IPS-NIHi11 (cell line): ENCODE data around the gene SLC49A3.
"Not testable (repeated sequence)": the region's sequence is repeated elsewhere in the genome, so short reads cannot be mapped to it uniquely, and the experiment has no call there.

Experiments used
- DNase-seq: peaks from one replicate; pipeline ENCODE4 v3.0.0; 2012; ENCODE audit warnings: mixed read lengths, low spot score

Gene SLC49A3

DNA sequence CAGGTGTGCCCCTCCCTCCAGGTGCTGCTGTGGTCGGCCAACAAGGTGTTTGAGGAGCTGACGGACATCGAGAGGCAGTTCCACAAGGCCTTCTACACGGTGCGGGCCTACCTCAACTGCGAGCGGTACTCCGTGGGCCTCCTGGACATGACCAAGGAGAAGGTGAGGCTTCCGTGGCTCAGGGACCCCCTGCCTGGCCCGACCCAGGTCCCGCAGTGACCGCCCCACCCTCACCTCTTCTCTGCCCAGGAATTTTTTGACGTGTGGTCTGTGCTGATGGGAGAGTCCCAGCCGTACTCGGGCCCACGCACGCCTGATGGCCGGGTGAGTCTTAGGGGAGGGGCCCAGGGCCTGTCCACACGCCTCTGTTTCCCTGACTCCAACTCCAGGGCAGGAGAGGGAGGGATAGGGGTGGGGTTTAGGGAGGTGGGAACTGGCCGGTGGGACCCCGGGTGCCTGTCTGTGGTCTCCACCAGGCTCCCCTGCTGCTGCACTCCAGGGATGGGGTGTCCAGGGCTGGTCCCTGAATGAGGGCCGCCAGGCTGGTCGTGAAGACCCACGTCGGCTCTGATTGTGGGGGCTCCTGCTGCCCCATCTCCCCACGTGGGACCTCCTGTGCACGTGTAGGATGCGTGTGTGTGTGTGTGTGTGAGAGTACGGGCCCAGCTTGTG, 35.0 kb downstream of the SLC49A3 start:
- no peak for DNase-seq

DNA sequence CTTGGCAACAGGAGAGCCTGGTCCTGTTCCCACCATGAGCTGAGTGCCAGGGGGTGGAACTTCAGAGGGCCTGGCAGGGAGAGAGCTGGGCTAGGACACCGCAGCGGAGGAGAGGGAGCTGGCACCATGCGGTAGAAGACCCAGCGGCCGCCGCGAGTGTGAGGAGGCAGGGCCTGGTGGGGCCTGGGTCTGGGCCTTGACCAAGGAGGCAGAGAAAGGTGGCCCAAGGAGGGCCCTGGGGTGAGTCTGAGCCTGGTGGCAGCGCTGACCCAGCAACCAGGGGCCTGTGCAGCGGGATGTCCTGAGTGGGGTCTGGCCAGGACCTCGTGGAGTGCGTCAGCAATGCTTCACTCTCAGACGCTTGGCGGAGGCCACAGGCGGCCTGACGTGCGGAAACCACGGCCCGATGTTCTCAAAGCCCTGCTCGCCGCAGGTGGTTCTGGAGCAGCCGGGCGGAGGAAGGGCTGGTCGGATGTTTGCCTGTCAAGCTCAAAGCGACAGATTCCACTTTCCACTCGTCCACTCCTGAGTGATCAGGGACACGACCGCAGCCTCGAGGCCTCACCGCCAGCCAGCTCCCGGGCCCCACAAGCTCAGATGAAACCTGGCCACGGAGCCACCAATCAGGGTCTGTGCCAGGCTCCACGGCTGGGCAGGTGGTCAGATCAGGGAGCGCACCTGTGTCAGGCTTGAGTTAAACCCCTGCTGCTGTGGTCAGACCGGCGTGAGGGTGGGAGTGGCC, 35.7 kb downstream of the SLC49A3 start:
- no peak for DNase-seq

- DNase-seq: no peak
These were observed 36.9 kb downstream of the SLC49A3 start for GRCh38 chr4:651884-652642.

DNA sequence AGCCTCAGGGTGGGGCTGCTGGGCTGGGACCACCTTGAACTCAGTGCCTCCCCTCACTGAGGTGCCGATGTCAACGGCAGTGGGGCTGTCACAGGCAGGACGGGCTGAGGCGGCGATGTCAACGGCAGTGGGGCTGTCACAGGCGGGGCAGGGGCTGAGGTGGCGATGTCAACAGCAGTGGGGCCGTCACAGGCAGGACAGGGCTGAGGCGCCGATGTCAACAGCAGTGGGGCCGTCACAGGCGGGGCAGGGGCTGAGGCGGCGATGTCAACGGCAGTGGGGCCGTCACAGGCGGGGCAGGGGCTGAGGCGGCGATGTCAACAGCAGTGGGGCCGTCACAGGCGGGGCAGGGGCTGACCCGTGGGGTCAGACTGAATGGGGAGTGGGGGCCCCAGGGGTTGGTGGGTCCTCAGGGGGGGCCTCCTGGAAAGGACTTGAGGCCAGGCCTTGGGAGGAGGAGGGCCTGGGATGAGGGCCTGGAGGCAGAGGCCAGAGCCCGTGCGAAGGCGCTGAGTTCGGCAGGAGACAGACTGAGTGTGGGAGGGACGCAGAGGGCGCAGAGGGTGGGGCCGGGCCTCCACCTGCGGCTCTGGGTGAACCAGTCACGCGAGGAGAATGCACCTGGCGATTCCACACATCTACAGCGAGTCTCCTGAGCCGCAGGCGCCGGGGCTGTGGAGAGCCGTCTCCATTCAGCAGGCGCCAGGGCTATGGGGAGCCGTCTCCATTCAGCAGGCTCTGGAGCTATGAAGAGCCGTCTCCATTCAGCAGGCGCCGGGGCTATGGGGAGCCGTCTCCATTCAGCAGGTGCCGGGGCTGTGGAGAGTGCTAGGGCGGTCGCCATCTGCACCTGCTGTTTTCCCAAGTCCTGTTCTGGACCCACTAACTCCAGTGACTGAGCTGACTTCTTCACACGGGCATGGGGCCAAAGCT, 37.7 kb downstream of the SLC49A3 start:
- DNase-seq: peak; percentile 71

DNA sequence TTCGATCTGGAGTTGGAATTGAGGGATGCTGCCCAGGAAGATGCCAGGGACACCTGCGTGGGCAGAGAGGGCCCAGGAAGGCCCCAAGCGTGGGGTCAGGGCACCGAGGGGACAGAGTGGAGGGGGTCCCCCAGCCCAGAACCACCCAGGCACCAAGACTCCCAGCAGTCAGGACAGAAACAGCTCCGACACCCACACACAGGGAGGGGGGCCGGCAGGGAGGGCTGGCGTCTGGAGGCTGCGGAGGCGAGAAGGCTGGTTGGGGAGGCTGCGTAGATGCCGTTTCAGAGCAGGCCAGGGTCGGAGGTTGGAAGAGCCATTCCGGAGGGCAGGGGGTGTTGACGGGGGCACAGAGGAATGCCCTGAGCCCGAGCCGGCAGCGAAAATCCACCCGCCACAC, 38.5 kb downstream of the SLC49A3 start:
- no peak for DNase-seq

- no peak for DNase-seq
These were observed 39.1 kb downstream of the SLC49A3 start for GRCh38 chr4:649751-650310.

GRCh38 chr4:649293-649625, 39.7 kb downstream of the SLC49A3 start:
- DNase-seq: no peak

DNA sequence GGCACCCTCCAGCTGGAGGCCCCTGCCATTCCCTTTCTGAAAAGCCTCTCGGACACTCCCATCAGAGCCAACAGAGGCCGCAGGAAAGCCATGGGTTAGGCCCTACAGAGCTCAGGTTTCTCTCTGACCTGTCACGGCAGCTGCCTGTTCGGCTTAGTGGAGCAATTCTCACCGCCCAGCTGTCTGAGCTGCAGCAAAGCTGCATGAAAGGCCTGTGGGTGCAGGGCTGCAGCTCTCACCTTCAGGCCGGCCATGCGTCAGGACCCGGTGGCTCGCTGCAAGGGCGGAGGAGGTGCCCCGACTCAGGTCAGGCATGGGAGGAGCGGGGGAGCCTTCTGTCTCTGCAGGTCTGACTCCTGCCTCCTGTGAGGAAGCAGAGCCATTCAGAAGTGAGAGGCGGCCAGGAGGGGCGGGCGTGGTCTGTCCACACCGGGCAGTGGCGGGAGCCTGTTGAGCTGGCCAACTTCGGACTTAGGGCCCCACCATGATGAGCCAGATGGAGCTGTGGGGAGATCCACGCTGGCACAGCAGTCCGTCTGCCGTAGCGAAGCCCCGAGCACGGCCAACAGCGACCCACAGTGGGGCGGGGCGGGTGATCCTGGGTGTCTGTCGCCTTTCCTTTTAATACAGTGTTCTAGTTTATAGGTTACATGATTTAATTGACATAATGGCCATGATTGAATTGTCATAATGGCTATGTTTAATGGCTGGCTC, 40.2 kb downstream of the SLC49A3 start:
- peak; percentile 61 for DNase-seq

DNA sequence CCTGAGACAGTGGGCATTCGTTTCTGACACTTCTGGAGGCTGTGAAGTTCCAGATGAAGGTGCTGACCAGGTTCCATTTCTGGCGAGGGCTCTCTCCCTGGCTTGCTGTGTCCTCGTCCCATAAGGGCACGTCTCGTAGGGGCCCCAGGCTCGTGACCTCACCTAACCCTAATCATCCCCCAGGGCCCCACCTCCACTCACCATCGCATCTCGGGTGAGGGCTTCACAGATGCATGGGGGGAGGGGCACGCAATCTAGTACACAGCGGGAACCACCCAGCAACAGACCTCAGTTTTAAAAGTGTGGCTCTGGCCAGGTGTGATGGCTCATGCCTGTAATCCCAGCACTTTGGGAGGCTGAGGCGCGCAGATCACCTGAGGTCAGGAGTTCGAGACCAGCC, 41.5 kb downstream of the SLC49A3 start:
- DNase-seq: no peak

DNA sequence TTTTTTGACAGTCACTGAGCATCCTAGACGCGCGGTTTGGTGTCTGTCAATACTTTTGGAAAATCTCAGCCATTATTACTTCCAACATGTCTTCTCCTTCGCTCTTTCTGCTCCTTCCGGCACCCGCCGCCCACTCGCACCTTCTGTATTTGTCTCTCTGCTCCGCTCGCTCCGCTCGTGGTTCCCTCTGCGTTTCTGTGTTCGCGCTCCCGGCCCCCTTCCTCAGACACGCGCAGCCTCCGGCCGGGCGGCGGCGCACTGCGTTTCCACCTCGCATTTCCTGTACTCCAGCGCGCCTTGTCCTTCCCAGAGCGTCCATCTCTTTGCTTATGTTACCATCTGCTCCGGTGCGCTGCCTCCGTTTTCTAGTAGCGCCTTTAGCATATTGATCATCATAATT, 42.5 kb downstream of the SLC49A3 start:
- no peak for DNase-seq

- DNase-seq: not testable (repeated sequence)
These were observed 46.6 kb downstream of the SLC49A3 start for GRCh38 chr4:642366-642765.

- peak; percentile 14 for DNase-seq
These were observed 51.2 kb downstream of the SLC49A3 start for GRCh38 chr4:637536-638280.

DNA sequence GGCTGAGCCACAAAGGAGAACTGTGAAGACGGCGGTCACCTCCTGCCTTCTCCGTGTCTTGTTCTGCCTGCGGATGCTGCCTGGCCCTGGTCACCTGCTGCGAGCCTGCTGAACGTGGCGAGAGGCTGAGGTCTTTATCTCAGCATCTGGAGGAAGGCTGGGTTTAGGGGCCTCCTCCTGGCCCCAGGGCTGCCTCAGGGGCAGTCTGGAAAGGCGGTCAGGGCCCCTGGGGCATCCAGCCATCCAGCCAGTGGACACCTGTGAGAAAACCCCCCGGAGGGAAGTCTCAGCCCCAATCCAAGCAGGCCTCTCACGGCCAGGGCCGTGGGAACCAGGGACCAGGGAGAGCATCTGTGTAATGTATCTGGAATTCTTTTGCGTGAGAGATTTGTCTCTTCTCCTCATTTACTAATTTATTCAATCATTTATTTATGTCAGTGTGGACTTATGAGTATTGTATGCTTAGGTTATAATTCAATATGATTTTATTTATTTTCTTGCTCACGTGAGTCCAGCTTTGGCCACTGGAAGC, 52.3 kb downstream of the SLC49A3 start:
- DNase-seq: peak; percentile 17

GRCh38 chr4:635851-636627, 52.9 kb downstream of the SLC49A3 start:
- peak; percentile 14 for DNase-seq

- not testable (repeated sequence) for DNase-seq
These were observed 53.7 kb downstream of the SLC49A3 start for GRCh38 chr4:635066-635835.

DNA sequence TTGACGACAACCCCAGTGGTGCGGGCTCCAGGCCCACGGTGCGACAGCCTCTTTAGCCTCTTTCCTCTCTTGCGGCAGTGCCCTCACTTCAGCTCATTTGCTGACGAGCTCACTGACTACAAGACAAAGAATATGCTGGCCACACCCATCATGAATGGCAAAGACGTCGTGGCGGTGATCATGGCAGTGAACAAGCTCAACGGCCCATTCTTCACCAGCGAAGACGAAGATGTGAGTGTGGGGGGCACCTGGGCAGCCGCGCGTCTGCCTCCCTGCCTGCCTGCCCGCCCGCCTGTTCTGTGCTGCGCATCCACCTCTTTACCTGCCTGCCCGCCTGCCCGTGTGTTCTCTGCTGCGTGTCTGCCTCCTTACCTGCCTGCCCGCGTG, 54.4 kb downstream of the SLC49A3 start:
- DNase-seq: no peak

DNA sequence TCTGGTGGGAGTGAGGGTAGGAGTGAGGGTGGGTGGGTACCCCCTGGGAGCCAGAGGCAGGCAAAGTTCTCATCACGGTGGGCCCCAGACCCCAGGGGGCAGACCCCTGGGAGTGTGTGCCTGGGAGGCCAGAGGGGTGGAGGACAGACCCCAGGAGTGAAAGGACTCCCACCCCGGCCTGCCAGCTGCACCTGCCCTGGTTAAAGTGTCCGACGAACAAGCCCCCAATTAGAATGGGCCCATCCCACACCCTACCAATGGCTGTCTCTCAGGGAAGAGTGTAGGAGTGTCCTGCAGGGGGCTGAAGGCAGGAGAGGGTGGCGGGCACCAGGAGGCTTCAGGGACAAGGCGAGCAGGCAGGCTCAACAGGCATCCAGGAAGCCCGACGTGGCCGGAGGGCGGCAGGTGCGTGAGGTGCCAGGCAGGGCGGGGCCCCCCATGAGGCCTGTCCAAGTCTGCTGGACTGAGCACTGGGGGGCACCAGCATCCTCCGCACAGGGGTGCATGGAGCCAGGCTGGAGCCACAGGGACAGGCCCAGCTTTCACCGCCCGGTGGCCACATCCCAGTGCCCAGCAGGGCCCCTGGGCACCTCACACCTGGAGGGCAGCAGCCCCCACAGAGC, 54.9 kb downstream of the SLC49A3 start:
- no peak for DNase-seq

DNA sequence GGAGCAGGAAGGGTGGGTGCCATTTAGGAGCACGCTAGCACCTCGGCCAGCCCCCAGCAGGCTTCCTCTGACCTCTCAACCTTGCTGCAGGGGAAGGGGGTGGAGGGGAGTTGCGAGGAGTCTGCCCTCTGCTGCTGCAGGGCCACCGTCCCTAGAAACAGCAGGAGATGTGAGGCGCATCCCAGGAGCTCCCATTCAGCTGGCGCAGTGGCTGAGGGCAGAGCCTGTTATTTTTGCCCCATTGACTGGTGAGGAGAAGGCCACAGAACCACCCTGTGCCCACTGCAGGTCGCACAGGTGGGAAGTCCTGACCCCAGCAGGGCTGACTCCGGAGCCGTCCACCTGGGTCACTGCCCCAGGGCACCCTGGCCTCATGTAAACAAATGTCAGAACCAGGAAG, 55.5 kb downstream of the SLC49A3 start:
- no peak for DNase-seq
